GM23248 (cell line): Measurements from ENCODE around the gene BMP8A. TPM values are rescaled to one million over a fixed set of nuclear protein-coding genes. Genes with fewer than 3 reads are reported as not detected.
"Not testable (repeated sequence)": the region's sequence is repeated elsewhere in the genome, so short reads cannot be mapped to it uniquely, and the experiment has no call there.

Experiments
- DNase-seq: peaks from one replicate; pipeline ENCODE4 v3.0.0-alpha.2; 2015
- H2AFZ ChIP-seq: fragments of 200-600 bp; sonication (generic); 2 replicates; pipeline ENCODE4 v1.6.1; 2016; ENCODE audit warnings: antibody characterized with exemption
- H3F3A ChIP-seq: fragments of 200-600 bp; sonication (generic); 2 replicates; pipeline ENCODE4 v1.6.1; 2016; ENCODE audit warnings: mild to moderate bottlenecking, antibody characterized with exemption, mixed run types; ENCODE audit not compliant: insufficient read depth
- H3K27ac ChIP-seq: fragments of 200-600 bp; sonication (generic); 2 replicates; pipeline ENCODE4 v1.5.1; 2016; ENCODE audit warnings: mild to moderate bottlenecking
- H3K27me3 ChIP-seq: fragments of 200-600 bp; sonication (generic); replicated peaks from 2 replicates; pipeline ENCODE4 v1.6.1; 2016; ENCODE audit warnings: mild to moderate bottlenecking; ENCODE audit not compliant: insufficient read depth
- H3K36me3 ChIP-seq: fragments of 200-600 bp; sonication (generic); 2 replicates; pipeline ENCODE4 v1.6.1; 2016; ENCODE audit warnings: low read depth, mild to moderate bottlenecking
- H3K4me1 ChIP-seq: fragments of 200-600 bp; sonication (generic); 2 replicates; pipeline ENCODE4 v1.6.1; 2016; ENCODE audit warnings: mild to moderate bottlenecking; ENCODE audit not compliant: insufficient read depth
- H3K4me2 ChIP-seq: fragments of 200-600 bp; sonication (generic); one replicate; pipeline ENCODE4 v1.6.1; 2016; ENCODE audit warnings: mild to moderate bottlenecking; ENCODE audit not compliant: unreplicated experiment
- H3K4me3 ChIP-seq: fragments of 200-600 bp; sonication (generic); 2 replicates; pipeline ENCODE4 v1.5.1; 2016; ENCODE audit warnings: mild to moderate bottlenecking
- H3K79me2 ChIP-seq: fragments of 200-600 bp; sonication (generic); 2 replicates; pipeline ENCODE4 v1.6.1; 2016; ENCODE audit warnings: mild to moderate bottlenecking; ENCODE audit not compliant: insufficient read depth
- H3K9ac ChIP-seq: fragments of 200-600 bp; sonication (generic); 2 replicates; pipeline ENCODE4 v1.6.1; 2016; ENCODE audit warnings: mild to moderate bottlenecking
- H3K9me2 ChIP-seq: fragments of 200-600 bp; sonication (generic); 2 replicates; pipeline ENCODE4 v1.6.1; 2016; ENCODE audit warnings: mixed run types, mild to moderate bottlenecking, moderate library complexity; ENCODE audit not compliant: insufficient read depth
- H3K9me3 ChIP-seq: fragments of 200-600 bp; sonication (generic); one replicate; pipeline ENCODE4 v1.6.1; 2017; ENCODE audit warnings: low read depth
- H4K20me1 ChIP-seq: fragments of 200-600 bp; sonication (generic); 2 replicates; pipeline ENCODE4 v1.6.0; 2016; ENCODE audit not compliant: insufficient read depth
- EZH2 ChIP-seq: fragments of 200-600 bp; sonication (generic); IDR thresholded peaks from 2 replicates; pipeline ENCODE4 v1.6.1; 2018; ENCODE audit warnings: antibody characterized with exemption, mild to moderate bottlenecking; ENCODE audit not compliant: insufficient read depth, poor library complexity, severe bottlenecking
- EZH2phosphoT487 ChIP-seq: fragments of 200-600 bp; sonication (generic); IDR thresholded peaks from 2 replicates; pipeline ENCODE4 v1.6.1; 2018; ENCODE audit warnings: antibody characterized with exemption, moderate library complexity, mild to moderate bottlenecking, low read depth; ENCODE audit not compliant: insufficient read depth
- WGBS, 2 experiments: methylation state at CpG; one replicate each; pipeline ENCODE4 v1.1.6; 2015 to 2017; ENCODE audit warnings: low lambda C conversion rate in 2 of 2, low coverage in 1 of 2; ENCODE audit errors: missing lambda C conversion rate in 2 of 2; 5-methylcytosine and 5-hydroxymethylcytosine counted together
- in situ Hi-C: fragments of 300-500 bp; cut with MboI; formaldehyde crosslinking; loops from 2 replicates; pipeline ENCODE4 v1.15.0; 2020
- polyA plus RNA-seq: library from polyadenylated mRNA; unstranded; fragments of >200 nt; fragmentation: Nextera tagmentation; extraction: Ambion mirVana; gene quantifications from 2 replicates; pipeline ENCODE4 v1.2.1, GENCODE V29; 2016
- total RNA-seq: library from RNA; depleted of rRNA; stranded (reverse); fragments of >200 nt; shearing (Covaris generic); gene quantifications from 2 replicates; pipeline ENCODE4 v1.2.3, GENCODE V29; 2014

Gene BMP8A
- total and polyA plus RNA-seq, 2 experiments from 2014 or later: not detected

DNA sequence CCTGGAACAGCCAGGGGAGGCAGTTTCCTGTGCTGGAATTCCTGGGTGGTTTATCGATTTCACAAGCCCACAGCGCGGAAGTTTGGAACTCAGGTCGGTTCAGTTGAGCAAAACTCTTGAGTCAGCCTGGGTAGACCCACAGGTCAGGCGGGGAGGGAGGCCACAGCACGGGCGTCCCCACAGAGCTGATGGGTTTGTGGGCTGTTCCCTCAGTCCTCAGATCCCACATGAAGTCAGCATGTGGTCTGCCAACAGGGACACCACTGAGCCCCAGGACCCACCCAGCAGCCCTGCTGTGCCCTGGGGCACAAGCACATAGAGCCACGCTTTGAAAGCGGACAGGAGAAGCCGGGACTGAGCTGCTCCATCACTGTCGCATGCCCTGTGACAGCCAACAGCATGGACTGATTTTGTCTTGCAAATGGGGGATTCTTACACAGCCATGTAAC, 17.4 kb downstream of the BMP8A start:
- Histone ChIP-seq H3K36me3 (no peaks in the 10 kb centered on the region), H3K27me3 (0 out of 2 replicates have a peak, but pooled peaks cover 5% of the 10 kb centered on the region), H3K4me1 (no peaks in the 10 kb centered on the region), H3K9me2 (no peaks in the 10 kb centered on the region), H3F3A (no peaks in the 10 kb centered on the region), H3K9ac (no peak overlapping the region), H3K27ac (no peak overlapping the region), H4K20me1 (no peaks in the 10 kb centered on the region), H3K79me2 (no peaks in the 10 kb centered on the region), H3K4me2 (no peak overlapping the region), H3K4me3 (no peak overlapping the region), H2AFZ (no peak overlapping the region), H3K9me3 (no peaks in the 10 kb centered on the region)
- DNase-seq: no peak
- in situ Hi-C loops: no loop called here
- no peak for TF ChIP-seq EZH2
- no peak for TF ChIP-seq EZH2phosphoT487
- WGBS, 2 experiments: 78 to 87% methylated on average over 11 of the region's 11 CpGs

DNA sequence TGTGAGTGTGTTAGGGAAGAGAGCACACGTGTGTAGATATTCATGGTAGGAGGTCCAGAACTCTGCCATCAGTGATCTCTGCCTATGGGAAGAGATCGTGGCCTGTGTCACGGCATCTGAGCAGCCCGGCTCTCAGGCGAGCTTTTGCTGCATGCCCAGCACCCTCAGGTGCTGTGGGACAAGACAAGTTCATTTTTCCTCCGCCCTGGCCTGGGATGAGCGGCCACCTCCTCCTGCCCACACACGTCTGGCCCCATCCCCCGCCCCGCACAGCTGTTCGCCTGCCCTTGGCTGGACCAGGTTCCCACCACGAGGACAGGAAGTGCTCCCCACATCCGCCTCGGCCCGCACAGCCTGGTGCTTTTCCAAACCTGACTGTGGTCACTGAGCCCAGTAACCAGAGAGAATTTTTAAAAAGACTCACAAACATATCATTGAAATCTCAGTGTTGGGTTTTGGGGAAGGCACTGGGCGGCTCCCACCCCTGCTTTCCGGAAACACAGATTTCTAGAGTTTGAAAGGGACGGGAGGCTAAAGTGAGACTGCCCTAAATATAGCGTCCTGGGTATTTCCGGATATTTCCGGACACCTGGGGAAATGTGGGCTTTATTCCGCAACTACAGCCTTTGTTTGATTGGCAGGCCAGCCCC, 18.0 kb downstream of the BMP8A start:
- Histone ChIP-seq H3K27ac (no peak overlapping the region), H3K4me2 (no peak overlapping the region), H4K20me1 (no peaks in the 10 kb centered on the region), H3K9me2 (no peaks in the 10 kb centered on the region), H3K79me2 (no peaks in the 10 kb centered on the region), H3F3A (no peaks in the 10 kb centered on the region), H3K27me3 (0 out of 2 replicates have a peak, but pooled peaks cover 5% of the 10 kb centered on the region), H3K4me1 (no peaks in the 10 kb centered on the region), H3K4me3 (no peak overlapping the region), H2AFZ (no peak overlapping the region), H3K9me3 (no peaks in the 10 kb centered on the region), H3K9ac (no peak overlapping the region), H3K36me3 (no peaks in the 10 kb centered on the region)
- no peak for DNase-seq
- WGBS, 2 experiments: 84 to 89% methylated on average over 19 to 22 of the region's 22 CpGs
- TF ChIP-seq EZH2phosphoT487 (no peak), EZH2 (no peak)
- in situ Hi-C loops: no loop called here

DNA sequence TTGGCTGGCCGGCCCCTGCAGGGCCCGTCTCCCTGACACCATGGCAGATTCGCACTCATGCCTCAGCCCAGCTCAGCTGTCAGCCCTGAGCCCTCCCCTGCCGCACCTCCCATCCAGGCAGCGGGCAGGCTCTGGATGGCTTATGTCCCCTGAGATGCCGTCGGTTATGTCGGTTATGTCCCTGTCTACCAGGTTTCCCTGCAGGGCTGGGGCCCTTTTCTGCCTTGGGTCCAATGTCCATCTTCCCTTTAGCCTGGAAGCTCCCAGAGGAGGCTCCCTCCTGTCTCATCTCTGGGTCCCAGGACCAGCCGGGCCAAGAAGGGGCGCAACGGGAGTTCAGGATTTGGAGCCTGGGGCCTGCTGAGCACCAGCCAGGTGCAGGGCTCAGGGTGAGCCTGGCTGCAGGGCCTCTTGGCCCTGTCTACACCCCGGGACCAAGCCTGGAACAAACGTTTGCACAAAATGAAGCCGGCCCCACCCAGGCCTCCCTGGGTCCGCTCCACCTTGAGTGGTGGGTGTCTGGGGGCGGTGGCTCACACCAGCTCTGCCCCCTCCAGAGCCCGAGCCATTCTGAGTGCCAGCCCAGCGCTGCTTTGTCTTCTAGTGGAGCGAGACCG, 19.2 kb downstream of the BMP8A start:
- H3K4me3 ChIP-seq, H4K20me1 ChIP-seq, DNase-seq, H3K9me2 ChIP-seq, in situ Hi-C loops, H3K4me1 ChIP-seq, H3K36me3 ChIP-seq, H2AFZ ChIP-seq, H3K4me2 ChIP-seq, H3K9ac ChIP-seq, H3K27me3 ChIP-seq, H3K27ac ChIP-seq, H3F3A ChIP-seq, H3K79me2 ChIP-seq, H3K9me3 ChIP-seq: not testable (repeated sequence)
- 88 to 91% methylated on average over 14 to 17 of the region's 20 CpGs for WGBS, 2 experiments

DNA sequence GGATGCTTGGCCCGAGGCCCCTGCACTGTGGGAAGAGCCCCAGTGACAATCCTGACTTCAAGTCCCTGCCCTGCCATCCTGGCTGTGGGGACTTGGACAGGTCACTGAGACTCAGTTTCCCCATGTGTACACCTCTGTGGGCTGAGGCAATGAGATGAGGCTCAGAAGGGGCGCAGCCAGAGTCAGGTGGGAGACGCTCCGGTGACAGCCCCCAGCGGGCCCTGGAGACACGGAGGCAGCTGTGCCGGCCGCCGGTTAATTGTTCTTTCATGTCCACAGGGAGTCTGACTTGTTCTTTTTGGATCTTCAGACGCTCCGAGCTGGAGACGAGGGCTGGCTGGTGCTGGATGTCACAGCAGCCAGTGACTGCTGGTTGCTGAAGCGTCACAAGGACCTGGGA, 20.0 kb downstream of the BMP8A start:
- H3K9me3 ChIP-seq, H3K27me3 ChIP-seq, H2AFZ ChIP-seq, H3F3A ChIP-seq, H4K20me1 ChIP-seq, H3K4me2 ChIP-seq, H3K4me1 ChIP-seq, H3K79me2 ChIP-seq, in situ Hi-C loops, H3K4me3 ChIP-seq, H3K27ac ChIP-seq, H3K36me3 ChIP-seq, H3K9ac ChIP-seq, H3K9me2 ChIP-seq, DNase-seq: not testable (repeated sequence)
- 59 to 64% methylated on average over 8 of the region's 13 CpGs for WGBS, 2 experiments

DNA sequence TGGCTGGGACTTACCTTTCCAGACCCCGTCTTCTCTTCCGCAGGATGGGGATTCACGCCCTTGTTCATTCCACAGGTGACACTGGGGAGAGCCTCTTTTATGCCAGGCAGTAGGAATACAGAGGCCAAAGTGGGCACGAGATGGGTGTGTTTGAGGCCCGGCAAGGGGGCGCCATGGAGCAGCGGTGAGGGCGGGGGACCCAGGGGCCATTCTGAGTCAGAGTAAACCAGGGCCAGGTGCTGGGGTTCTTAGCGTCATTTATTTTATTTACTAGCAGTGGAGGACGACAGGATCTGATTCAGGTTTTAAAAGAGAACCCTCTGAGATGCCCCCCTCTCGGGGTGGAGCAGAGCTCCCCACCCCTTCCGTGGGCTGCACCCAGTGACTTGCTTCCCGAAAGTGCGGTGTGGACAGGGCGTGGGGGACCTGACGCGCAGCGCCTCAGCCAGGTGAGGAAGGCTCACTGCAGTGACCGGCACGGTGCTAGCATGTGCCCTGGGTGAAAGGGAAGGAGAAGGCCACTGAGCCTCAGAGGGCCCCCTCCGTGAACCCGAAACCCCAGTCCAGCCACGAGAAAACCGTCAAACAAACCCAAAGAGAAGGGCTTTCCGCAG, 20.9 kb downstream of the BMP8A start:
- H3K27me3 ChIP-seq, H4K20me1 ChIP-seq, H3K4me1 ChIP-seq, H3K9ac ChIP-seq, in situ Hi-C loops, DNase-seq, H3F3A ChIP-seq, H3K9me2 ChIP-seq, H3K4me2 ChIP-seq, H3K4me3 ChIP-seq, H3K79me2 ChIP-seq, H3K36me3 ChIP-seq, H3K9me3 ChIP-seq, H2AFZ ChIP-seq, H3K27ac ChIP-seq: not testable (repeated sequence)
- 34 to 37% methylated on average over 6 of the region's 25 CpGs for WGBS, 2 experiments

- H3K27ac ChIP-seq, H3K36me3 ChIP-seq, H3K9me3 ChIP-seq, H3F3A ChIP-seq, H2AFZ ChIP-seq, H4K20me1 ChIP-seq, in situ Hi-C loops, H3K27me3 ChIP-seq, H3K79me2 ChIP-seq, H3K4me1 ChIP-seq, H3K9me2 ChIP-seq: not testable (repeated sequence)
- H3K4me3 ChIP-seq: peak overlapping the region; percentile 55
- DNase-seq: peak; percentile 30
- H3K9ac ChIP-seq: peak overlapping the region; percentile 42; the same call in 1 of the 2 replicates
- WGBS, 2 experiments: no CpG with 5 or more reads among the region's 46 CpGs
- peak overlapping the region; percentile 53 for H3K4me2 ChIP-seq
Observed at GRCh38 chr1:39514710-39515124, 23.3 kb downstream of the BMP8A start.
